ENCODE data around the gene GAREM2.

GRCh38 chr2:26229595-26229994 lies 56.7 kb downstream of the GAREM2 start:
- no peak for TF ChIP-seq POLR2A (IDR thresholded peaks at IDR 0.05)
- TF ChIP-seq, protein P1, sequence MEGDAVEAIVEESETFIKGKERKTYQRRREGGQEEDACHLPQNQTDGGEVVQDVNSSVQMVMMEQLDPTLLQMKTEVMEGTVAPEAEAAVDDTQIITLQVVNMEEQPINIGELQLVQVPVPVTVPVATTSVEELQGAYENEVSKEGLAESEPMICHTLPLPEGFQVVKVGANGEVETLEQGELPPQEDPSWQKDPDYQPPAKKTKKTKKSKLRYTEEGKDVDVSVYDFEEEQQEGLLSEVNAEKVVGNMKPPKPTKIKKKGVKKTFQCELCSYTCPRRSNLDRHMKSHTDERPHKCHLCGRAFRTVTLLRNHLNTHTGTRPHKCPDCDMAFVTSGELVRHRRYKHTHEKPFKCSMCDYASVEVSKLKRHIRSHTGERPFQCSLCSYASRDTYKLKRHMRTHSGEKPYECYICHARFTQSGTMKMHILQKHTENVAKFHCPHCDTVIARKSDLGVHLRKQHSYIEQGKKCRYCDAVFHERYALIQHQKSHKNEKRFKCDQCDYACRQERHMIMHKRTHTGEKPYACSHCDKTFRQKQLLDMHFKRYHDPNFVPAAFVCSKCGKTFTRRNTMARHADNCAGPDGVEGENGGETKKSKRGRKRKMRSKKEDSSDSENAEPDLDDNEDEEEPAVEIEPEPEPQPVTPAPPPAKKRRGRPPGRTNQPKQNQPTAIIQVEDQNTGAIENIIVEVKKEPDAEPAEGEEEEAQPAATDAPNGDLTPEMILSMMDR (IDR thresholded peaks at IDR 0.05 in 4 of 5, conservative IDR thresholded peaks at IDR 0.05 in 1 of 5): no peak

Data from gastrocnemius medialis (tissue), 4 donors.